Measurements from ENCODE around the gene HORMAD2. TPM values are rescaled to one million over a fixed set of nuclear protein-coding genes. Genes with fewer than 3 reads are reported as not detected.

The HORMAD2 gene
- total RNA-seq, 1 experiment from 2014 or later, result not detected

DNA sequence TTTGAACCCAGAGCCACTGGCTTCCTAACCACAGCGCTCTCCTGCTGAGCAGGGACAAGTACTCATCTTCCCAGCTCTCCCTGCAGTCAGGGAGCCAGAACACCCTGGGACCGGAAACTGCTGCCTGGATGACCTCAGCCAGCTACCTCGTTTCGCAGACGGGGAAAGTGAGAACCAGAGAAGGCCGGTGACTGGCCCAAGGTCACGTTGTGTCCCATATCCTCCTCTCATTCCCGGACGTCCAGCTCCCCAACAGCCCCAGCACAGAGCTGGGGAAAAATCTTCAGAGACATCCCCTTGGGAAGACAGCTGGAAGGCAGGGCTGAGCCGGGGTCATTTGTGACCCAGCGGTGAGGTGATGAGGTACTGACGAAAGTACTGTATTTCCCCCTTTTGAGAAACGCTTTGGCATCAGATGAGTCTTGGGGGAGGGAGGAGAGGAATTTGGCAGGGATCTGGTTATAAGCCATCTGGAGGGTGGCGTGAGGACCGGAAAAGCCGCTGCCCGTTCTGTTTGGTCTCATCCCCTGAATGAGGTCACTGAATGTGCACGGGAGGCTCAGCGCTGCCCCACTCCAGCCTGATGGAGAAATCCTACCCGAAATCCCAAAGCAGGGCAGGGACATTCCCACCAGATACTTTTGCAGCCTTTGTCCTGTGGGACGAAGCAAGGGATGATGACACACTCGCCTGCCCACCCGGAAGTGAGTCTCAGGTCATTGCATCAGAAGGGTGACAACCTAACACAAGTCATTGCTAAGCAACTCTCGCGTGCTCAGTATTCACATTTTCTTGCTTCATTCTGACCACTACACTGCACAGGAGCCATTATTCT lies 125.2 kb downstream of the HORMAD2 start:
- no peaks in the 10 kb centered on the region for H3K27me3 Mint-ChIP-seq (ENCODE audit: low read depth)
- ChIA-PET POLR2A (no interaction called here), CTCF (interaction anchor here (1.1 to 1.3 kb wide), 2 partner anchors 57 to 82 kb away, joined by 3 read pairs; no protein-coding TSS in a partner anchor)
- no peak for DNase-seq (ENCODE audit: low spot score)
- H3K36me3 Mint-ChIP-seq, result no peaks in the 10 kb centered on the region
- H3K27ac Mint-ChIP-seq, result no peak overlapping the region
- H3K4me3 Mint-ChIP-seq, result no peak overlapping the region
- no peak for ATAC-seq
- H3K4me1 Mint-ChIP-seq, result peaks cover 13% of the 10 kb centered on the region
- no peak for TF ChIP-seq FOXK1 (CRISPR knock-in tag; IDR thresholded peaks at IDR 0.05)
- TF ChIP-seq GABPB1 (CRISPR knock-in tag; IDR thresholded peaks at IDR 0.05), result peak; percentile 91
- no peaks in the 10 kb centered on the region for H3K9me3 Mint-ChIP-seq

DNA sequence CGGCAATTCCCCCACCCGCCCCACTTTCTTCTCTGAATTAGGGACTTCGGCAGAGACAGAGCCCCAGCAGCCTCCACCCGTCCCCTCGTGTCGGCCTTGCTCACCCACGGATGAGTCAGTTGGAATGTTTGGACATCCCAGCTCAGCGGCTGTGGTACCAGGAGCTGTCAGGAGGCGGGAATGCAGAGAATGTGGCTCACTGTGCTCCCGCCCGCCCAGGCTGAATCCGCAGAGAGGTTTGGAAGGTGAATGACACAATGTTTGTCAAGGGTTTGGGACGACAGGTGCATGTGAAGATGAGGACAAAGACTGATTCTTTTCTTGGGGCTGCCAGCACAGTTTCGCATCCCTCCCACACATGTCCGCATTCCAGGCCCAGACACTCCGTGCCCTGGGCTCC lies 126.7 kb downstream of the HORMAD2 start:
- ChIA-PET CTCF (interaction anchor here (0.6 to 1.1 kb wide), 3 partner anchors 49 to 68 kb away, joined by 3 to 4 read pairs (median 3); no protein-coding TSS in a partner anchor), POLR2A (no interaction called here)
- Mint-ChIP-seq H3K27me3 (ENCODE audit: low read depth) (no peaks in the 10 kb centered on the region), H3K27ac (no peak overlapping the region), H3K4me1 (peaks cover 17% of the 10 kb centered on the region), H3K4me3 (no peak overlapping the region), H3K36me3 (no peaks in the 10 kb centered on the region), H3K9me3 (no peaks in the 10 kb centered on the region)
- TF ChIP-seq, protein P1, sequence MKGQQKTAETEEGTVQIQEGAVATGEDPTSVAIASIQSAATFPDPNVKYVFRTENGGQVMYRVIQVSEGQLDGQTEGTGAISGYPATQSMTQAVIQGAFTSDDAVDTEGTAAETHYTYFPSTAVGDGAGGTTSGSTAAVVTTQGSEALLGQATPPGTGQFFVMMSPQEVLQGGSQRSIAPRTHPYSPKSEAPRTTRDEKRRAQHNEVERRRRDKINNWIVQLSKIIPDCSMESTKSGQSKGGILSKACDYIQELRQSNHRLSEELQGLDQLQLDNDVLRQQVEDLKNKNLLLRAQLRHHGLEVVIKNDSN (CRISPR knock-in tag; IDR thresholded peaks at IDR 0.05), result no peak
- peak; percentile 71 for TF ChIP-seq GABPB1 (CRISPR knock-in tag; IDR thresholded peaks at IDR 0.05)
- no peak for TF ChIP-seq ZNF532 (CRISPR knock-in tag; IDR thresholded peaks at IDR 0.05; ENCODE audit: borderline replicate concordance)
- TF ChIP-seq, protein P2, sequence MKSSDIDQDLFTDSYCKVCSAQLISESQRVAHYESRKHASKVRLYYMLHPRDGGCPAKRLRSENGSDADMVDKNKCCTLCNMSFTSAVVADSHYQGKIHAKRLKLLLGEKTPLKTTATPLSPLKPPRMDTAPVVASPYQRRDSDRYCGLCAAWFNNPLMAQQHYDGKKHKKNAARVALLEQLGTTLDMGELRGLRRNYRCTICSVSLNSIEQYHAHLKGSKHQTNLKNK (CRISPR knock-in tag; IDR thresholded peaks at IDR 0.05), result no peak
- TF ChIP-seq MLX (CRISPR knock-in tag; IDR thresholded peaks at IDR 0.05), result no peak
- no peak for TF ChIP-seq MYBL2 (CRISPR knock-in tag; IDR thresholded peaks at IDR 0.05)
- no peak for TF ChIP-seq SMAD4 (CRISPR knock-in tag; IDR thresholded peaks at IDR 0.05)
- no peak for TF ChIP-seq NR3C1 (CRISPR knock-in tag; conservative IDR thresholded peaks at IDR 0.05; ENCODE audit: low read depth)
- no peak for TF ChIP-seq MXD4 (CRISPR knock-in tag; IDR thresholded peaks at IDR 0.05; ENCODE audit: borderline replicate concordance)
- TF ChIP-seq ZNF263 (CRISPR knock-in tag; IDR thresholded peaks at IDR 0.05; ENCODE audit: low read depth), result no peak
- no peak for TF ChIP-seq SOX15 (CRISPR knock-in tag; IDR thresholded peaks at IDR 0.05)
- no peak for TF ChIP-seq RORB (CRISPR knock-in tag; IDR thresholded peaks at IDR 0.05)
- peak; percentile 90 for TF ChIP-seq TEAD4 (CRISPR knock-in tag; IDR thresholded peaks at IDR 0.05)
- TF ChIP-seq CDX4 (CRISPR knock-in tag; IDR thresholded peaks at IDR 0.05; ENCODE audit: borderline replicate concordance), result no peak
- no peak for TF ChIP-seq ZNF219 (CRISPR knock-in tag; IDR thresholded peaks at IDR 0.05; ENCODE audit: borderline replicate concordance)
- TF ChIP-seq, protein P3, sequence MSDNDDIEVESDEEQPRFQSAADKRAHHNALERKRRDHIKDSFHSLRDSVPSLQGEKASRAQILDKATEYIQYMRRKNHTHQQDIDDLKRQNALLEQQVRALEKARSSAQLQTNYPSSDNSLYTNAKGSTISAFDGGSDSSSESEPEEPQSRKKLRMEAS (CRISPR knock-in tag; IDR thresholded peaks at IDR 0.05), result no peak
- TF ChIP-seq, protein P4, sequence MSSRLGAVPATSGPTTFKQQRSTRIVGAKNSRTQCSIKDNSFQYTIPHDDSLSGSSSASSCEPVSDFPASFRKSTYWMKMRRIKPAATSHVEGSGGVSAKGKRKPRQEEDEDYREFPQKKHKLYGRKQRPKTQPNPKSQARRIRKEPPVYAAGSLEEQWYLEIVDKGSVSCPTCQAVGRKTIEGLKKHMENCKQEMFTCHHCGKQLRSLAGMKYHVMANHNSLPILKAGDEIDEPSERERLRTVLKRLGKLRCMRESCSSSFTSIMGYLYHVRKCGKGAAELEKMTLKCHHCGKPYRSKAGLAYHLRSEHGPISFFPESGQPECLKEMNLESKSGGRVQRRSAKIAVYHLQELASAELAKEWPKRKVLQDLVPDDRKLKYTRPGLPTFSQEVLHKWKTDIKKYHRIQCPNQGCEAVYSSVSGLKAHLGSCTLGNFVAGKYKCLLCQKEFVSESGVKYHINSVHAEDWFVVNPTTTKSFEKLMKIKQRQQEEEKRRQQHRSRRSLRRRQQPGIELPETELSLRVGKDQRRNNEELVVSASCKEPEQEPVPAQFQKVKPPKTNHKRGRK (CRISPR knock-in tag; IDR thresholded peaks at IDR 0.05; ENCODE audit: borderline replicate concordance), result no peak
- DNase-seq (ENCODE audit: low spot score), result peak; percentile 71
- peak; percentile 79 for ATAC-seq
